ENCODE data around the gene PCNX2. TPM values are rescaled to one million over a fixed set of nuclear protein-coding genes. Genes with fewer than 3 reads are reported as not detected.

PCNX2 gene
- total and polyA plus RNA-seq, 4 donors = 2.0 to 15.1 (median 6.4) TPM

DNA sequence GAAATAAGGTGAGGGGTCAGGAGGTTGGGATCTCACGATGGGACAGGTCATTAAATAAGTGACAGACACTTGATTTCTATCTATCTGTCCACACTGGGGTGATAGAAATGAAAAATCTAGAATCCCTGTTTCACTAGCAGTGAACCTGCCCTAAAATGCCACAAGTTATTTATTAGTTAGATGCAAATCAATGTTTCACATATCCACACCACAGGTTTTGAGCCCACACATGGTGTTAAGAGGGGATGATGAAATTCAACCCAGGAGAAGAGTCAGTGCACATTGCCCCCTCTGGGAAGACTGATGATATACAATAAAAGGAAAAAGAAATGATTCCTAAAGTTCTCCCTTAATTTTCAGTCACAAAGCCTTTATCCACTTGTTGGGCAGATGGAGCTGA is 355.3 kb downstream of the PCNX2 start:
- TF ChIP-seq, protein P1, sequence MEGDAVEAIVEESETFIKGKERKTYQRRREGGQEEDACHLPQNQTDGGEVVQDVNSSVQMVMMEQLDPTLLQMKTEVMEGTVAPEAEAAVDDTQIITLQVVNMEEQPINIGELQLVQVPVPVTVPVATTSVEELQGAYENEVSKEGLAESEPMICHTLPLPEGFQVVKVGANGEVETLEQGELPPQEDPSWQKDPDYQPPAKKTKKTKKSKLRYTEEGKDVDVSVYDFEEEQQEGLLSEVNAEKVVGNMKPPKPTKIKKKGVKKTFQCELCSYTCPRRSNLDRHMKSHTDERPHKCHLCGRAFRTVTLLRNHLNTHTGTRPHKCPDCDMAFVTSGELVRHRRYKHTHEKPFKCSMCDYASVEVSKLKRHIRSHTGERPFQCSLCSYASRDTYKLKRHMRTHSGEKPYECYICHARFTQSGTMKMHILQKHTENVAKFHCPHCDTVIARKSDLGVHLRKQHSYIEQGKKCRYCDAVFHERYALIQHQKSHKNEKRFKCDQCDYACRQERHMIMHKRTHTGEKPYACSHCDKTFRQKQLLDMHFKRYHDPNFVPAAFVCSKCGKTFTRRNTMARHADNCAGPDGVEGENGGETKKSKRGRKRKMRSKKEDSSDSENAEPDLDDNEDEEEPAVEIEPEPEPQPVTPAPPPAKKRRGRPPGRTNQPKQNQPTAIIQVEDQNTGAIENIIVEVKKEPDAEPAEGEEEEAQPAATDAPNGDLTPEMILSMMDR (IDR thresholded peaks at IDR 0.05; ENCODE audit: control extremely low read depth, extremely low read depth) = no peak
- Histone ChIP-seq H3K4me3 (no peak overlapping the region), H3K9ac (ENCODE audit: insufficient read depth in 1 of 2, low read length in 2 of 2) (no peak overlapping the region), H3K4me1 (ENCODE audit: control insufficient read depth in 5 of 5, insufficient read depth in 5 of 5, low read length in 5 of 5) (peaks cover 0 to 16% (median 0%) of the 10 kb centered on the region in 5 donors), H3K9me3 (ENCODE audit: control insufficient read depth in 4 of 4, insufficient read depth in 3 of 4, low read length in 3 of 4) (peaks cover 0 to 2% (median 0%) of the 10 kb centered on the region in 4 donors), H3K27ac (ENCODE audit: low read depth in 1 of 2, low read length in 1 of 2) (no peak overlapping the region), H3K36me3 (ENCODE audit: control insufficient read depth in 4 of 4, insufficient read depth in 4 of 4, low read length in 4 of 4) (no peaks in the 10 kb centered on the region), H3K27me3 (ENCODE audit: control insufficient read depth in 3 of 3, insufficient read depth in 3 of 3, low read length in 2 of 3) (no peaks in the 10 kb centered on the region)
- no peak for DNase-seq
- whole genome bisulfite sequencing, 2 donors = 76 to 83% methylated on average over 1 of the region's 1 CpG
- ATAC-seq (ENCODE audit: insufficient read depth, low FRiP score) = no peak

DNA sequence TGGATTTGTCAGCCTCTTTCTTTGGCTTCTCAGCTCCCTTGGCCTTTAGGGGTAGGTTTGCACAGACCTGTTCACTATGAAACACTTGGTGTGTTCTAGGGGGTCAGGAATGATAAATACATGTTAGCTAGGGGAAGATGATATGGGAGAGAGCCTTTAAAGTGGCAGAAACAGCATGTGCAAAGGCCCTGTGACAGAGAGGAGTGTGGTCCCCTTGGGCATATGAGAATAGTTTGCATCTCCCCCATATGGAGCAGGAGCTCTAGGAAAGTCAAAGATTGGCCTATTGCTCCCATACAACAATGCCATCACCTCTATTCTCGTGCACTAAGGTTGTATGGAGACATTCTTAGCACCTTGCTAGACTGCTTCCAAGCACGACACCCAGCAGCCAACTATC is 355.8 kb downstream of the PCNX2 start:
- Histone ChIP-seq H3K9me3 (ENCODE audit: control insufficient read depth in 4 of 4, insufficient read depth in 3 of 4, low read length in 3 of 4) (peaks cover 0 to 2% (median 0%) of the 10 kb centered on the region in 4 donors), H3K27me3 (ENCODE audit: control insufficient read depth in 3 of 3, insufficient read depth in 3 of 3, low read length in 2 of 3) (no peaks in the 10 kb centered on the region), H3K4me3 (no peak overlapping the region), H3K27ac (ENCODE audit: low read depth in 1 of 2, low read length in 1 of 2) (no peak overlapping the region), H3K36me3 (ENCODE audit: control insufficient read depth in 4 of 4, insufficient read depth in 4 of 4, low read length in 4 of 4) (no peaks in the 10 kb centered on the region), H3K9ac (ENCODE audit: insufficient read depth in 1 of 2, low read length in 2 of 2) (no peak overlapping the region), H3K4me1 (ENCODE audit: control insufficient read depth in 5 of 5, insufficient read depth in 5 of 5, low read length in 5 of 5) (peaks cover 0 to 16% (median 0%) of the 10 kb centered on the region in 5 donors)
- WGBS, 2 donors = 92 to 96% methylated on average over 2 of the region's 2 CpGs
- ATAC-seq (ENCODE audit: insufficient read depth, low FRiP score) (no peak), DNase-seq (no peak)
- TF ChIP-seq, protein P1 (IDR thresholded peaks at IDR 0.05; ENCODE audit: control extremely low read depth, extremely low read depth) = no peak

GRCh38 chr1:232938926-232939325 is 356.6 kb downstream of the PCNX2 start:
- Histone ChIP-seq H3K4me1 (ENCODE audit: control insufficient read depth in 5 of 5, insufficient read depth in 5 of 5, low read length in 5 of 5) (peaks cover 0 to 16% (median 0%) of the 10 kb centered on the region in 5 donors), H3K4me3 (no peak overlapping the region), H3K27ac (ENCODE audit: low read depth in 1 of 2, low read length in 1 of 2) (no peak overlapping the region), H3K9ac (ENCODE audit: insufficient read depth in 1 of 2, low read length in 2 of 2) (no peak overlapping the region), H3K9me3 (ENCODE audit: control insufficient read depth in 4 of 4, insufficient read depth in 3 of 4, low read length in 3 of 4) (peaks cover 0 to 2% (median 0%) of the 10 kb centered on the region in 4 donors), H3K36me3 (ENCODE audit: control insufficient read depth in 4 of 4, insufficient read depth in 4 of 4, low read length in 4 of 4) (no peaks in the 10 kb centered on the region), H3K27me3 (ENCODE audit: control insufficient read depth in 3 of 3, insufficient read depth in 3 of 3, low read length in 2 of 3) (no peaks in the 10 kb centered on the region)
- TF ChIP-seq, protein P1 (IDR thresholded peaks at IDR 0.05; ENCODE audit: control extremely low read depth, extremely low read depth) = no peak
- no peak for DNase-seq
- WGBS, 2 donors = 93 to 100% methylated on average over 10 to 11 of the region's 11 CpGs
- ATAC-seq (ENCODE audit: insufficient read depth, low FRiP score) = no peak
